ENCODE results near the gene PTK6. TPM values are rescaled to one million over a fixed set of nuclear protein-coding genes. Genes with fewer than 3 reads are reported as not detected.

PTK6 gene
- total and polyA plus RNA-seq, 2 experiments from 2014 or later, result 0.27 to 1.1 TPM

GRCh38 chr20:63491635-63492230 is 45.4 kb downstream of the PTK6 start:
- Histone ChIP-seq H4K20me1 (ENCODE audit: insufficient read depth, poor library complexity, severe bottlenecking) (no peaks in the 10 kb centered on the region), H3K79me2 (no peaks in the 10 kb centered on the region), H3K9me2 (replicated peaks; ENCODE audit: insufficient read depth) (no peaks in the 10 kb centered on the region), H3K4me3 (no peak overlapping the region), H2AFZ (no peak overlapping the region), H3K4me2 (no peak overlapping the region), H3K9me3 (ENCODE audit: low read depth) (no peaks in the 10 kb centered on the region), H3K4me1 (ENCODE audit: insufficient read depth) (no peaks in the 10 kb centered on the region), H3K27me3 (peaks cover 20% of the 10 kb centered on the region), H3K27ac (no peak overlapping the region), H3K36me3 (replicated peaks; ENCODE audit: insufficient read depth, low read depth) (no peaks in the 10 kb centered on the region)
- 74% methylated on average over 2 of the region's 4 CpGs for whole genome bisulfite sequencing (ENCODE audit: low lambda C conversion rate, missing lambda C conversion rate)
- TF ChIP-seq EZH2phosphoT487 (IDR thresholded peaks at IDR 0.05; ENCODE audit: low read depth, severe bottlenecking, unreplicated experiment) (no peak), CTCF (IDR thresholded peaks at IDR 0.05; ENCODE audit: poor library complexity) (no peak), EZH2 (IDR thresholded peaks at IDR 0.05; ENCODE audit: borderline replicate concordance) (no peak)
- DNase-seq (ENCODE audit: low spot score), result no peak

GRCh38 chr20:63491078-63491477 is 46.1 kb downstream of the PTK6 start:
- H3K9me2 ChIP-seq (replicated peaks; ENCODE audit: insufficient read depth), result no peaks in the 10 kb centered on the region
- no peak overlapping the region for H3K4me3 ChIP-seq
- H3K79me2 ChIP-seq, result no peaks in the 10 kb centered on the region
- no peak for DNase-seq (ENCODE audit: low spot score)
- H3K27ac ChIP-seq, result no peak overlapping the region
- no peak overlapping the region for H3K4me2 ChIP-seq
- H3K27me3 ChIP-seq, result peaks cover 20% of the 10 kb centered on the region
- TF ChIP-seq EZH2phosphoT487 (IDR thresholded peaks at IDR 0.05; ENCODE audit: low read depth, severe bottlenecking, unreplicated experiment) (no peak), EZH2 (IDR thresholded peaks at IDR 0.05; ENCODE audit: borderline replicate concordance) (no peak), CTCF (IDR thresholded peaks at IDR 0.05; ENCODE audit: poor library complexity) (no peak)
- H3K36me3 ChIP-seq (replicated peaks; ENCODE audit: insufficient read depth, low read depth), result no peaks in the 10 kb centered on the region
- no peaks in the 10 kb centered on the region for H3K4me1 ChIP-seq (ENCODE audit: insufficient read depth)
- 94% methylated on average over 4 of the region's 4 CpGs for WGBS (ENCODE audit: low lambda C conversion rate, missing lambda C conversion rate)
- H3K9me3 ChIP-seq (ENCODE audit: low read depth), result no peaks in the 10 kb centered on the region
- no peaks in the 10 kb centered on the region for H4K20me1 ChIP-seq (ENCODE audit: insufficient read depth, poor library complexity, severe bottlenecking)
- no peak overlapping the region for H2AFZ ChIP-seq

- no peak overlapping the region for H3K4me2 ChIP-seq
- TF ChIP-seq CTCF (IDR thresholded peaks at IDR 0.05; ENCODE audit: poor library complexity) (no peak), EZH2 (IDR thresholded peaks at IDR 0.05; ENCODE audit: borderline replicate concordance) (no peak), EZH2phosphoT487 (IDR thresholded peaks at IDR 0.05; ENCODE audit: low read depth, severe bottlenecking, unreplicated experiment) (no peak)
- no peaks in the 10 kb centered on the region for H4K20me1 ChIP-seq (ENCODE audit: insufficient read depth, poor library complexity, severe bottlenecking)
- no peaks in the 10 kb centered on the region for H3K4me1 ChIP-seq (ENCODE audit: insufficient read depth)
- H3K9me2 ChIP-seq (replicated peaks; ENCODE audit: insufficient read depth), result no peaks in the 10 kb centered on the region
- 96% methylated on average over 23 of the region's 24 CpGs for WGBS (ENCODE audit: low lambda C conversion rate, missing lambda C conversion rate)
- no peaks in the 10 kb centered on the region for H3K9me3 ChIP-seq (ENCODE audit: low read depth)
- no peak overlapping the region for H2AFZ ChIP-seq
- DNase-seq (ENCODE audit: low spot score), result no peak
- no peaks in the 10 kb centered on the region for H3K36me3 ChIP-seq (replicated peaks; ENCODE audit: insufficient read depth, low read depth)
- no peak overlapping the region for H3K27ac ChIP-seq
- H3K79me2 ChIP-seq, result no peaks in the 10 kb centered on the region
- H3K27me3 ChIP-seq, result peaks cover 20% of the 10 kb centered on the region
- no peak overlapping the region for H3K4me3 ChIP-seq
These were observed 46.8 kb downstream of the PTK6 start for GRCh38 chr20:63490416-63490815.

Measured in hepatocyte (in vitro differentiated cells).